ENCODE data around the gene TNRC6A. TPM values are rescaled to one million over a fixed set of nuclear protein-coding genes. Genes with fewer than 3 reads are reported as not detected.
"Not testable (repeated sequence)": the region's sequence is repeated elsewhere in the genome, so short reads cannot be mapped to it uniquely, and the experiment has no call there.

Gene TNRC6A
- total RNA-seq: 16.1 TPM

- ATAC-seq: peak; percentile 92
Observed at GRCh38 chr16:24729243-24729950, at the start of gene TNRC6A. TSS of gene TNRC6A (plus strand) at chr16:24729651. CDS start at chr16:24729842, 191 bp downstream.

DNA sequence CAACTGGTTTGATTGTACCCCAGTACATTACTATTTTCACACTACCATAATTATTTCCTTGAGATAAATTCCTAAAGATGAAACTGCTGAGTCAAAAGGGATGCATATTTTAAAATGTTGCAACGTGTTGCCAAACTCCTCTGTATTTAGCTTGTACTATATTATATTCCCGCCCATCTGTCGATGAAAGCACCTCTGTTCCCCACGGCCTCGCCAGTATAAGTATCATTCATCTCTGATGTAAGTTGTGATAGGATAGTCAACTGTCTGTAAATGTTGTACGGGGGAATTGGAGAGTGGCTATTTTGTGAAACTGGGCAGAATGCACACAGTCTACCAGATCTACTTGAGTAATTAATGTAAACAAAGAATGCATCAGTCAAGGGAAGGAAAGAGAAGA lies 47.7 kb upstream of the TNRC6A start:
- ATAC-seq: peak; percentile 52

DNA sequence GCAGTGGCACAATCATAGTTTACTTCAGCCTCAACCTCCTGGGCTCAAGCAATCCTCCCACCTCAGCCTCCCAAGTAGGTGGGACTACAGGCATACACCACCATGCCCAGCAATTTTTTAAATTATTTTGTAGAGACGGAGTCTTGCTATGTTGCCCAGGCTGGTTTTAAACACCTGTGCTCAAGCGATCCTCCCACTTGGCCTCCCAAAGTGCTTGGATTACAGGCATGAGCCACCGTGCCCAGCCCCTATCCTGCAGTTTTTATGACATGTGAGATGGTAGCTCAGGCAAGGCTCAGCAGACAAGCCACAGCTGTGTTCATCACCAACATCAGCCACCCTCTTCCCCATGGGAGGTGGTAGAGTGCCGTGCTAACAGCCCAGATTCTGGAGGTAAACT lies 46.2 kb upstream of the TNRC6A start:
- ATAC-seq: no peak

DNA sequence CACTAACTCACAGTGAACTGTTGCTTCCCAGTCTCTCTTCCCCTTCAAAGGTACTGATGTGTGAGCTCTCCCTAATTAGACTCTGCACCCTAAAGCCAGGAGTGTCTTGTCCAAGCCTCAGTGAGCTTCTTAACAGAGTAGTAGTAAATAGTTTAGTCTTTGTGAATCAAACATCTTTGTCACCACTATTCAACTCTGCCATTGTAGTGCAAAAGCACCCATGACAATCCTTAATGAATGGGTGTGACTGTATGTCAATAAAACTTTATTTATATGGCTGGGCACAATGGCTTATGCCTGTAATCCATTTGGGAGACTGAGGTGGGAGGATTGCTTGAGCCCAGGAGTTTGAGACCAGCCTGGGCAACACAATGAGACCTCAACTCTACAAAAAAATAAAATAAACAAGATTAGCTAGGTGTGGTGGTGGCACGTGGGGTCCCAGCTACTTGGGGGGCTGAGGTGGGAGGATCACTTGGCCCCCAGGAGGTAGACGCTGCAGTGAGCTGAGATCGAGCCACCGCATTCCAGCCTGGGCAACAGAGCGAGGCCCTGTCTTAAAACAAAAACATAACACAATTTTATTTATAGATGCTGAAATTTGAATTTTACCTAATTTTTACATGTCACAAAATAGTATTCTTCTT lies 45.5 kb upstream of the TNRC6A start:
- ATAC-seq: no peak

DNA sequence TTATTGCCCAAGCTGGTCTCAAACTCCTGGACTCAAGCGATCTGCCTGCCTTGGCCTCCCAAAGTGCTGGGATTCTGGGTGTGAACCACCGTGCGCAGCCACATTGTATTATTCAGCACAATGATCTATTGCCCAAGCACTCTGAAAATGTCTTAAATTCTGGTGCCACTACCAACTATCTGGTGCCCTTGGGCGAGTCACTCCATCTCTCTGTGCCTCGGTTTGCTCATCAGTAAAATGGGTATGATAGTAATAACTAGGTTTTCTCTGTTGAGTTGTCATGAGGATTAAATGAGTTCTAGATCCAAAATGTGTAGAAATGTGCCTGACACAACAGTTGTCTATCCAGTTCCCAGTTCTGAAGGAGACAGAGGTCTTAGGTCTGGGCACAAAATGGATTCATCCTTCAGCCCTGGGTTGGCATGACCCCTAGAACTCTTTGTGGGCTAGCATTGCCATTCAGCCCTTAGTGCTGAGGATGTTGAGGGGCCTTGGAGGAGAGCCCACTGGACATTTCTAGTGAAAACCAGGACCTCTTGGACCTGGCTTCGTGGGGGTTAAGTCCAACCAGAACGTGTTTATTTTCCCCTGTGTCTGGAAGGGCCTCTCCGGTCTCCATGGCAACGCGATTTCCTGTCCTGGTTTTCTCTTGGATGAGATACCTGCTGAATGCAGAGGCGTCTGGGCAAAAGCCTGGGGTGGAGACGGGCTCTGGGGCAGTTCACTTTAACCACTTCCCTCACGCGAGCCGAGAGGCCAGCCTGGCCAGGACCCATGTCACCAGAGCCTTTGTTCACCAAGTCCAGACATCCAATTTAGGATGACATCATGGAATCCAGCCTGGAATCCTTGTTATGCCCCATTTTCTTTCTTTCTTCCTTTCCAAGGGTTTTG lies 43.7 kb upstream of the TNRC6A start:
- no peak for ATAC-seq

DNA sequence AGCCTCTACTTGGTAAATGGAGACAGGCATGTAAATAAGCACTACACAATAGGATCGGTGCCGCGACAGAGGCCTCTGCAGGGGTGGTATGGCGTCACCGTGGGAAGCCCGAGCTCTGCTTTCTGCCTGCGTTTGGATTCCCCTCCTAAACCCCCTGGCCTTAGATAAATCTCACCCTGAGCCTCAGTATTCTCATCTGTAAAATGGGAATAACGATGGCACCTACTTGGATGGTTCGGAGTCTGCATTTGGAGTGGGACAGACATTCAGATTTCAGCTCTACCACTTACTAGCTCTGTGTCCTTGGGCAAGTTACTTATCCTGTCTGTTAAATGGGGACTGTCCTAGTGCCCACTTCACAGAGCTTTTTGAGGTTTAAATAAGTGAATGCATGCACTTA lies 42.8 kb upstream of the TNRC6A start:
- ATAC-seq: no peak

- ATAC-seq: no peak
Observed at GRCh38 chr16:24688359-24688758, 41.1 kb upstream of the TNRC6A start.

- ATAC-seq: no peak
Observed at GRCh38 chr16:24689128-24689527, 40.3 kb upstream of the TNRC6A start.

DNA sequence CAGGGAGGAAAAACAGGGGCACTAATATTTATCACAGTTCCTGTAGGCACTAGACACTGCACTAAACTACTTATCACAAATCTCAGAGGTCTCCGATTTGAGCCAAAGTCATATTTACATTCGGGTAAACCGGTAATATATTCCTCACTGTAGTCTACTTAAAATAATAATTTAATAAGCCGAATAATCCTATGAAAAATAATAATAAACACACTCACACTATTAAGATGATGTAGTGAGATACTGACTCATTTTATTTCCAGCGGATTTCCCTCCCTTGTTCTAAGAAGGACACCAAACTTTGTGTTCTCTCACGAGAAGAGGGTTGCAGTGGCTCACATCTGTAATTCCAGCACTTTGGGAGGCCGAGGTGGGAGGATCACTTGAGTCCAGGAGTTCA lies 36.6 kb upstream of the TNRC6A start:
- ATAC-seq: no peak

GRCh38 chr16:24694931-24695330 lies 34.5 kb upstream of the TNRC6A start:
- ATAC-seq: no peak

- ATAC-seq: no peak
Observed at GRCh38 chr16:24696699-24697098, 32.8 kb upstream of the TNRC6A start.

GRCh38 chr16:24698308-24698707 lies 31.1 kb upstream of the TNRC6A start:
- no peak for ATAC-seq

DNA sequence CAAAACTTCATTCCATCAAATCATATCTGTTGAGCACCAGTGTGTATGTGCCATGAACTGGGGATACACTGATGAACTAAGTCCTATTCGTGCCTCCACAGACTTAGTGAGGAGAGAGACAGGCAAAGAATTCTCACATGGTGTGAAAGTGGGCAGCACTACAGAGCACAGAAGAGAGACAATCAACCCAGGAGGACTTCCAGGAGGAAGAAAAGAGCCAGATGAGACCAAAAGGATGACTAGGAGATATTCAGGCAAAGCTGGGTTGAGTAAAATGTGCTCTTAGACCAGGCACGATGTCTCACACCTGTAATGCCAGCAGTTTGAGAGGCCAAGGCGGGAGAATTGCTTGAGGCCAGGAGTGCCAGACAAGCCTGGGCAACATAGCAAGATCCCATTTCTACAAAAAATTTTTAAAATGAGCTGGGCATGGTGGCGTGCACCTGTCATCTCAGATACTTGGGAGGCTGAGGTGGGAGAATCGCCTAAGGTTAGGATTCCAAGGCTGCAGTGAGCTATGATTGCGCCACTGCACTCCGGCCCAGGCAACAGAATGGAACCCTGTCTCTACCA lies 30.2 kb upstream of the TNRC6A start:
- ATAC-seq: no peak

- peak; percentile 89 for ATAC-seq
Observed at GRCh38 chr16:24700549-24701392, 28.7 kb upstream of the TNRC6A start.

- ATAC-seq: no peak
Observed at GRCh38 chr16:24701521-24701951, 27.9 kb upstream of the TNRC6A start.

DNA sequence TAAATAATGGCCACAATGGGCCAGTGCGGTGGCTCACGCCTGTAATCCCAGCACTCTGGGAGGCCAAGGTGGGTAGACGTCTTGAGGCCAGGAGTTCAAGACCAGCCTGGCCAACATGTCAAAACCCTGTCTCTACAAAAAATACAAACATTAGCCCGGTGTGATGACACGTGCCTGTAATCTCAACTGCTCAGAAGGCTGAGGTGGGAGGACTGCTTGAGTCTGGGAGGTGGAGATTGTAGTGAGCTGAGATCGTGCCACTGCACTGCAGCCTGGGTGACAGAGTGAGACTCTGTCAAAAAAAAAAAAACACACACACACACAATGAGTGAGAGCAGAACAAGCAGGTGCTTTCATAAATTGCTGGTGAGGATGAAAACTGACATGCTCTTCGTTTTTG lies 21.7 kb upstream of the TNRC6A start:
- ATAC-seq: not testable (repeated sequence)

DNA sequence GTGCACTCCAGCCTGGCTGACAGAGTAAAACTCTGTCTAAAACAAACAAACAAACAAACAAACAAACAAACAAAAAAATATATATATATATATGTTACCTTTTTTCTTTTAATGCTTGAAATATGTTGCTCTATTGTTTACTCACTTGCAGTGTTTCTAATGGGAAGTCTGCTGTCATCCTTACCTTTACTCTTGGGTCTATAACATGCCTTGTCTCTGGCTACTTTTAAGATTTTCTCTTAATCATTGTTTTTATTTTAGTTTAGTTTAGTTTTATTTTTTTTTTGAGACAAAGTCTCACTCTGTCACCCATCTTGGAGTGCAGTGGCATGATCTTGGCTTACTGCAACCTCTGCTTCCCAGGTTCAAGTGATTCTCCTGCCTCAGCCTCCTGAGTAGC lies 16.1 kb upstream of the TNRC6A start:
- no peak for ATAC-seq

GRCh38 chr16:24717411-24717810 lies 12.0 kb upstream of the TNRC6A start:
- no peak for ATAC-seq

GRCh38 chr16:24718967-24719521 lies 10.4 kb upstream of the TNRC6A start:
- ATAC-seq: no peak

DNA sequence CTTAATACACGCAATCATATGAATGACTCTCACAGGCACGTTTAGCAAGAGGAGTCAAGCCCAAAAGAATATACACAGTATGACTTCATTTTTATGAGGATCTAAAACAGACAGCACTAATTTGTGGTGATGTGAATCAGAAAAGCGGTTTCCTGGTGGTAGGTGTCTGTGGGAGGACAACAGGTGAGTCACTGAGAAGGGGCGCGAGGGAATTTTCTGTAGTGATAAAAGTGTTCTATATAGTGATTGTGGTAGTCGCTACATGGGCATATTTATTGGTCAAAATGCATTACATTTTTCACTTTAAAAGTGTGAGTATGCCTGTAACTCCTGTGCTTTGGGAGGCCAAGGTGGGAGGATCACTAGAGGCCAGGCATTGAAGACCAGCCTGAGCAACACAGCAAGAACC lies 7.6 kb upstream of the TNRC6A start:
- ATAC-seq: no peak

GRCh38 chr16:24723663-24724062 lies 5.8 kb upstream of the TNRC6A start:
- ATAC-seq: no peak

DNA sequence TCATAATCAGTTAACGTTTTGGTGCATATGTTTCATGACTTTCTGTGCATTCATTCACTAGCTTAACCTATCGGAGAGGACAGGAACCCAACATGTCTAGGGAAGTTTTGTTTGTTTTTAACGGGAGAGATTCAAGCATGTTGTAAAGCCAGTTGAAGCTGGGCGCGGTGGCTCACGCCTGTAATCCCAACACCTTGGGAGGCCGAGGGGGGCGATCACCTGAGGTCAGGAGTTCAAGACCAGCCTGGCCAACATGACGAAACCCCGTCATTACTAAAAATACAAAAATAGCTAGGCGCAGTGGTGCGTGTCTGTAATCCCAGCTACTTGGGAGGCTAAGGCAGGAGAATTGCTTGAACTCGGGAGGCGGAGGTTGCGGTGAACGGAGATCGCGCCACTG lies 1.4 kb upstream of the TNRC6A start:
- no peak for ATAC-seq

Data from esophagus mucosa (tissue), 1 donor.